ENCODE measurements around the gene IFITM10. TPM values are rescaled to one million over a fixed set of nuclear protein-coding genes. Genes with fewer than 3 reads are reported as not detected.

Gene IFITM10
- total and polyA plus RNA-seq, 9 of the 15 experiments (the other 6 are each of a cell fraction or from before 2014, with no cell fraction given) = 0.08 to 0.13 (median 0.09) TPM; not detected in 6

DNA sequence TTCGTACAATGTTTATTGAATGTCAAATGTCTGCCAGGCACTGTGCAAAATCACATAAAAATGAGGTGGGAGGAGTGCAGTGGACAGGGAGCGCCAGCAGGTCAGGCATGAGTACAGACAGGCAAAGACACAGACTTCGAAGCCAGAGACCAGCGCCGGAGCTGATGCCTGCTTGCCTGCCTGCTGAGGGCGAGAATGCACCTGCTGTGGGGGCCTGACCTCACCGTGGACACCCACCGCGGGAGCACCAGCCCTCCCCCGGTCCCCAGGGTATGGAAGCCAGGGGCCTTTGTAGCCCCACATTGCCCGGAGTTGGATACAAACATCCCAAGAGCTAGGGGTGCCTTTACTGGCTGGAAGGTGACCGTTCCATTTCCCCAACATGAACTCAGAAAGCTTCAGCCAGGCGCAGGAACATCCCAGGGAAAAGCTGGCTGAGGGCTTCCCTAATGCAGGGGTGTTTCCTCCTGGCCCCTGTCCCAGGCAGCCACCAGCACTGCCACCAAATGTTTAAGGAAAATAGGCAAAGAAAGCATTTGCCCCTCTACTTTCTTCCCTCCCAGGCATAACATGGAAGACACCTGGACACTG, 17.9 kb downstream of the IFITM10 start:
- Histone ChIP-seq H3K9me1 (ENCODE audit: control insufficient read depth, insufficient read depth, low read length) (no peaks in the 10 kb centered on the region), H3K79me2 (ENCODE audit: control insufficient read depth, insufficient read depth, low read length) (no peaks in the 10 kb centered on the region), H3K4me3 (no peak overlapping the region), H3K27ac (ENCODE audit: extremely low read depth, low read depth, low read length) (no peak overlapping the region), H2AFZ (ENCODE audit: low read depth, low read length) (no peak overlapping the region), H3K4me2 (ENCODE audit: insufficient read depth, low read length) (no peak overlapping the region), H3K4me1 (replicated peaks in 1 of 2; ENCODE audit: control insufficient read depth in 2 of 2, insufficient read depth in 2 of 2, low read length in 2 of 2) (no peaks in the 10 kb centered on the region; a peak in 2 of 5 replicates), H3K27me3 (ENCODE audit: control insufficient read depth in 2 of 2, insufficient read depth in 2 of 2, low read length in 2 of 2) (peaks cover 11 to 59% of the 10 kb centered on the region in 2 experiments), H3K36me3 (ENCODE audit: control insufficient read depth, insufficient read depth, low read length) (no peaks in the 10 kb centered on the region), H4K20me1 (replicated peaks; ENCODE audit: control insufficient read depth, insufficient read depth, low read length) (no peaks in the 10 kb centered on the region), H3K9ac (ENCODE audit: insufficient read depth in 1 of 2, low read depth in 2 of 2, low read length in 2 of 2) (no peak overlapping the region), H3K9me3 (replicated peaks; ENCODE audit: control insufficient read depth, insufficient read depth, low read depth, low read length) (peaks cover 8% of the 10 kb centered on the region; the same call in 1 of the 2 replicates)
- FAIRE-seq (no peak), ATAC-seq (no peak), DNase-seq (ENCODE audit: extremely low read depth in 1 of 4, low spot score in 3 of 4) (no peak)
- ChIA-PET CTCF (ENCODE audit: low intra/inter-chr PET ratio) (no interaction called here), POLR2A (interaction anchor here (1.1 to 1.5 kb wide), 3 partner anchors 12 to 25 kb away, joined by 3 to 5 read pairs (median 4); no protein-coding TSS in a partner anchor)
- under 1% methylated on average over 12 of the region's 13 CpGs for WGBS (ENCODE audit: insufficient coverage, low coverage, missing lambda C conversion rate)
- no TSS peak for BruUV-seq (replicated peaks)
- in situ Hi-C loops (cut with MboI) (no loop called here), intact Hi-C loops (cut with micrococcal nuclease) (no loop called here)
- TF ChIP-seq, protein P1, sequence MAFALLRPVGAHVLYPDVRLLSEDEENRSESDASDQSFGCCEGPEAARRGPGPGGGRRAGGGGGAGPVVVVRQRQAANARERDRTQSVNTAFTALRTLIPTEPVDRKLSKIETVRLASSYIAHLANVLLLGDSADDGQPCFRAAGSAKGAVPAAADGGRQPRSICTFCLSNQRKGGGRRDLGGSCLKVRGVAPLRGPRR (CRISPR knock-in tag; IDR thresholded peaks at IDR 0.05) = no peak
- TF ChIP-seq STAT5A (IDR thresholded peaks at IDR 0.05; ENCODE audit: borderline replicate concordance, low read length) (no peak), ZC3H11A (IDR thresholded peaks at IDR 0.05; ENCODE audit: low read depth, low read length) (no peak)
- TF ChIP-seq, protein P2, sequence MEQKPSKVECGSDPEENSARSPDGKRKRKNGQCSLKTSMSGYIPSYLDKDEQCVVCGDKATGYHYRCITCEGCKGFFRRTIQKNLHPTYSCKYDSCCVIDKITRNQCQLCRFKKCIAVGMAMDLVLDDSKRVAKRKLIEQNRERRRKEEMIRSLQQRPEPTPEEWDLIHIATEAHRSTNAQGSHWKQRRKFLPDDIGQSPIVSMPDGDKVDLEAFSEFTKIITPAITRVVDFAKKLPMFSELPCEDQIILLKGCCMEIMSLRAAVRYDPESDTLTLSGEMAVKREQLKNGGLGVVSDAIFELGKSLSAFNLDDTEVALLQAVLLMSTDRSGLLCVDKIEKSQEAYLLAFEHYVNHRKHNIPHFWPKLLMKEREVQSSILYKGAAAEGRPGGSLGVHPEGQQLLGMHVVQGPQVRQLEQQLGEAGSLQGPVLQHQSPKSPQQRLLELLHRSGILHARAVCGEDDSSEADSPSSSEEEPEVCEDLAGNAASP (IDR thresholded peaks at IDR 0.05) = no peak

Measured in K562 (cell line).